Activated CD8-positive, alpha-beta memory T cell treated with anti-CD3 and anti-CD28 coated beads for 48 hours (primary cell): ENCODE results near the gene SLC25A30.
"Not testable (repeated sequence)": the region's sequence is repeated elsewhere in the genome, so short reads cannot be mapped to it uniquely, and the experiment has no call there.

Experiments
- DNase-seq, 3 experiments: peaks; one replicate each; pipeline ENCODE4 v3.0.0-alpha.2; 2020; ENCODE audit warnings: low read depth in 2 of 3, low spot score in 2 of 3

The SLC25A30 gene

GRCh38 chr13:45368571-45368970 lies 49.6 kb downstream of the SLC25A30 start:
- no peak for DNase-seq

- DNase-seq: no peak
These were observed 50.2 kb downstream of the SLC25A30 start for GRCh38 chr13:45368005-45368404.

- DNase-seq: peak; percentile 29 to 65 (median 59)
These were observed 50.8 kb downstream of the SLC25A30 start for GRCh38 chr13:45367358-45367757.

GRCh38 chr13:45365558-45365885 lies 52.7 kb downstream of the SLC25A30 start:
- no peak for DNase-seq

- DNase-seq: no peak
These were observed 53.2 kb downstream of the SLC25A30 start for GRCh38 chr13:45364876-45365557.

GRCh38 chr13:45362939-45363338 lies 55.2 kb downstream of the SLC25A30 start:
- no peak for DNase-seq

GRCh38 chr13:45361596-45362206 lies 56.5 kb downstream of the SLC25A30 start:
- no peak for DNase-seq

GRCh38 chr13:45356966-45357672 lies 61.1 kb downstream of the SLC25A30 start:
- DNase-seq: no peak

- DNase-seq: no peak
These were observed 64.3 kb downstream of the SLC25A30 start for GRCh38 chr13:45353895-45354294.

- DNase-seq: no peak
These were observed 66.1 kb downstream of the SLC25A30 start for GRCh38 chr13:45352031-45352430.

- DNase-seq: no peak
These were observed 68.0 kb downstream of the SLC25A30 start for GRCh38 chr13:45350152-45350551.

GRCh38 chr13:45349438-45349837 lies 68.7 kb downstream of the SLC25A30 start:
- no peak for DNase-seq

GRCh38 chr13:45344064-45344463 lies 74.1 kb downstream of the SLC25A30 start:
- not testable (repeated sequence) for DNase-seq
